CD1c-positive myeloid dendritic cell (primary cell): Measurements from ENCODE around the gene FBXO3.
"Not testable (repeated sequence)": the region's sequence is repeated elsewhere in the genome, so short reads cannot be mapped to it uniquely, and the experiment has no call there.

ENCODE experiments used
- DNase-seq: peaks from one replicate; pipeline ENCODE4 v3.0.0-alpha.2; 2016; ENCODE audit errors: extremely low spot score

The FBXO3 gene

GRCh38 chr11:33773987-33774735 is at the start of gene FBXO3:
Gene FBXO3 (minus strand): TSS chr11:33774520. CDS start chr11:33774497, 23 bp downstream.
- DNase-seq, result peak; percentile 85

GRCh38 chr11:33822981-33823380 is 48.7 kb upstream of the FBXO3 start:
- DNase-seq, result peak; percentile 34

- DNase-seq, result peak; percentile 10
Measured at GRCh38 chr11:33819278-33820035, 45.1 kb upstream of the FBXO3 start.

GRCh38 chr11:33808228-33808828 is 34.0 kb upstream of the FBXO3 start:
- peak; percentile 88 for DNase-seq

- no peak for DNase-seq
Measured at GRCh38 chr11:33804471-33804870, 30.2 kb upstream of the FBXO3 start.

GRCh38 chr11:33802194-33802950 is 28.1 kb upstream of the FBXO3 start:
- DNase-seq, result no peak

- no peak for DNase-seq
Measured at GRCh38 chr11:33801821-33802193, 27.5 kb upstream of the FBXO3 start.

GRCh38 chr11:33797879-33798278 is 23.6 kb upstream of the FBXO3 start:
- DNase-seq, result no peak

GRCh38 chr11:33790040-33790439 is 15.7 kb upstream of the FBXO3 start:
- no peak for DNase-seq

- not testable (repeated sequence) for DNase-seq
Measured at GRCh38 chr11:33788095-33788494, 13.8 kb upstream of the FBXO3 start.

- no peak for DNase-seq
Measured at GRCh38 chr11:33787076-33787475, 12.8 kb upstream of the FBXO3 start.

- DNase-seq, result no peak
Measured at GRCh38 chr11:33785609-33786008, 11.3 kb upstream of the FBXO3 start.

GRCh38 chr11:33779849-33780528 is 5.7 kb upstream of the FBXO3 start:
- no peak for DNase-seq

GRCh38 chr11:33778675-33779074 is 4.4 kb upstream of the FBXO3 start:
- DNase-seq, result no peak

GRCh38 chr11:33777906-33778305 is 3.6 kb upstream of the FBXO3 start:
- DNase-seq, result no peak

GRCh38 chr11:33775832-33776470 is 1.6 kb upstream of the FBXO3 start:
- DNase-seq, result no peak

GRCh38 chr11:33775467-33775807 is 1.1 kb upstream of the FBXO3 start:
- DNase-seq, result no peak

GRCh38 chr11:33774736-33775466 is 581 bp upstream of the FBXO3 start:
- peak; percentile 7 for DNase-seq

GRCh38 chr11:33773404-33773986 is 825 bp downstream of the FBXO3 start:
- DNase-seq, result peak; percentile 14

GRCh38 chr11:33772870-33773269 is 1.4 kb downstream of the FBXO3 start:
- no peak for DNase-seq
